Large intestine (tissue), 3 donors: ENCODE results near the gene EMC1. TPM values are rescaled to one million over a fixed set of nuclear protein-coding genes. Genes with fewer than 3 reads are reported as not detected.
"Not testable (repeated sequence)": the region's sequence is repeated elsewhere in the genome, so short reads cannot be mapped to it uniquely, and the experiment has no call there.

Experiments
- DNase-seq, 2 donors: peaks; one replicate each; pipeline versions ENCODE4 v3.0.0 to v3.0.0-alpha.2; 2013
- H3K27ac ChIP-seq: one replicate; pipeline ENCODE4 v1.5.1; 2013; ENCODE audit warnings: low read length
- H3K27me3 ChIP-seq: 2 replicates; pipeline ENCODE4 v1.6.1; 2013; ENCODE audit warnings: low read length; ENCODE audit not compliant: control insufficient read depth, insufficient read depth
- H3K36me3 ChIP-seq: 2 replicates; pipeline ENCODE4 v1.6.1; 2013; ENCODE audit warnings: low read length; ENCODE audit not compliant: control insufficient read depth, insufficient read depth
- H3K4me1 ChIP-seq: one replicate; pipeline ENCODE4 v1.6.1; 2013; ENCODE audit warnings: low read length; ENCODE audit not compliant: control insufficient read depth, insufficient read depth
- H3K4me3 ChIP-seq: one replicate; pipeline ENCODE4 v1.5.1; 2013; ENCODE audit warnings: low read length
- H3K9me3 ChIP-seq: one replicate; pipeline ENCODE4 v1.6.1; 2013; ENCODE audit warnings: mild to moderate bottlenecking, low read depth, low read length, moderate library complexity; ENCODE audit not compliant: control insufficient read depth
- WGBS: methylation state at CpG from one replicate; pipeline ENCODE4 v1.1.5; 2013; ENCODE audit warnings: low lambda C conversion rate; ENCODE audit not compliant: insufficient coverage; 5-methylcytosine and 5-hydroxymethylcytosine counted together
- polyA plus RNA-seq: library from polyadenylated mRNA; unstranded; fragments of 120-200 nt; gene quantifications from one replicate; pipeline ENCODE4 v1.2.1, GENCODE V29; 2013

EMC1 gene
- polyA plus RNA-seq, 1 donor: 33.8 TPM

GRCh38 chr1:19216585-19216984, 34.7 kb downstream of the EMC1 start:
- not testable (repeated sequence) for H3K4me3 ChIP-seq, H3K9me3 ChIP-seq, DNase-seq, H3K27ac ChIP-seq, H3K27me3 ChIP-seq, H3K4me1 ChIP-seq
- no CpG with 5 or more reads among the region's 4 CpGs for WGBS
- H3K36me3 ChIP-seq: peaks cover 51% of the 10 kb centered on the region

GRCh38 chr1:19213580-19213979, 37.7 kb downstream of the EMC1 start:
- no peak for DNase-seq
- Histone ChIP-seq H3K9me3 (no peaks in the 10 kb centered on the region), H3K36me3 (peaks cover 22% of the 10 kb centered on the region), H3K27ac (no peak overlapping the region), H3K27me3 (no peaks in the 10 kb centered on the region), H3K4me1 (peaks cover 12% of the 10 kb centered on the region), H3K4me3 (no peak overlapping the region)
- no CpG with 5 or more reads among the region's 1 CpG for WGBS

DNA sequence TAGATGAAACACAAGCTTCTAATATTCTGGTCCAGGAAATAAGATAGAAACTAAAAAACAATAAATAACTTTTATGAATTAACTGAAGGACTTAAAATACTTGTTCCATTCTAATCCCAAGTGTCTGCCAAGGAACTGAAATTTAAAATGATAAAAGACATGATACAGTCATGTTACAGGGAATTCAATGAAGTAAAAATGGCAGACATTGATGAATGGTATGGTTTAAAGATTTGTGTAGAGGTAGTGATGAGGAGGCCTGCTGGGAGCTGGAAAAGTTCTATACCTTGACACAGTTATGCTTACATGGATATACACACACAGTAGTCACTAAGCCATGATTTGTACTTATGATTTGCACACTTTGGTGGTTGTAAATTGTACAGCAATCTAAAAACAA, 39.2 kb downstream of the EMC1 start:
- Histone ChIP-seq H3K27ac (no peak overlapping the region), H3K4me1 (peaks cover 12% of the 10 kb centered on the region), H3K36me3 (peaks cover 14% of the 10 kb centered on the region), H3K9me3 (no peaks in the 10 kb centered on the region), H3K4me3 (no peak overlapping the region), H3K27me3 (no peaks in the 10 kb centered on the region)
- DNase-seq: no peak

- Histone ChIP-seq H3K4me1 (peaks cover 14% of the 10 kb centered on the region), H3K27ac (peak overlapping the region; percentile 89), H3K36me3 (peaks cover 8% of the 10 kb centered on the region), H3K27me3 (no peaks in the 10 kb centered on the region), H3K9me3 (no peaks in the 10 kb centered on the region), H3K4me3 (peak overlapping the region; percentile 99)
- 25% methylated on average over 4 of the region's 12 CpGs for WGBS
- DNase-seq: no peak
Measured at GRCh38 chr1:19210772-19211549, 40.4 kb downstream of the EMC1 start.

DNA sequence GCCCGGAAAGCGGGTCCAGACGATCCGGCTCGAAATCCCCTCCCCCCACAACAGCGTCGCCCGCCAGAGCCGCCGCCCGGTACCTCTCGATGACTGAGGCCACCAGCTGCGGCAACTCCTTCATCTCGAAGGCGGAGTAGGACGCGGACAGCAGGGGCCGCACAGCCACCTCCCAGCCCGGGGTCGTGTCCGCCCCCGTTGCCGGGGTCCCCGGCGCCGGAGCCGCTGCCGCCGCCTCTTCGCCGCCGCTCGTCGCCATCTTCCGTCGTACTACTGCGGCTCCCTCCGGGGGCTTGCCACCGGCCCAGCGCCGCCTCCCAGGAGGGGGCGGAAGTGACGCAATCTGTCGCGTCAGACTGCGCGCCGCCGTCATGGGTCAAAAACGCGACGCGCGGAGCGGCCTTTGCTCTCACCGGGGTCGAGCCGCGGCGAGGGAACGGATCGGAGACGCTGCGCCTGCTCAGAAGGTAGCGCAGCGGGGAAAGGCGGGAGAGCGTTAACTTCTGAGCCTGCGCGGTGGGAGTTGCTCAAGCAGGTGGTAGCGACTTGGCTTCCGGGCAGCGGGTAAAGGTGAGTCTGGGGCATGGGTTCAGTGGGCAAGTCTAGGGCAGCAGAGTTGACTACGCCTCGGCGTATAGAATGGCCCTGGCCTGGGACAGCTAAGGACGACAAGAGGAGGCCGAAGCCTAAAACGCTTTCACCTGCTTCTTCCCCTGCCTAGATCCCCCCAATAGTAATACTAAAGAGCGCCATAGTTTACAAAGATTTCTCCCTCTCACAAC, 41.1 kb downstream of the EMC1 start, which contains the start of gene UBR4:
TSS of gene UBR4 (minus strand) at position 277 of the 782 bp plus-strand sequence. CDS start at position 259, 18 bp downstream.
- Histone ChIP-seq H3K36me3 (peaks cover 6% of the 10 kb centered on the region), H3K27me3 (no peaks in the 10 kb centered on the region), H3K27ac (peak within 1 kb of the TSS; percentile 89), H3K9me3 (no peaks in the 10 kb centered on the region), H3K4me1 (peaks cover 17% of the 10 kb centered on the region), H3K4me3 (peak within 1 kb of the TSS; percentile 99)
- no CpG with 5 or more reads among the region's 80 CpGs for WGBS
- DNase-seq: peak; percentile 98 to 99

DNA sequence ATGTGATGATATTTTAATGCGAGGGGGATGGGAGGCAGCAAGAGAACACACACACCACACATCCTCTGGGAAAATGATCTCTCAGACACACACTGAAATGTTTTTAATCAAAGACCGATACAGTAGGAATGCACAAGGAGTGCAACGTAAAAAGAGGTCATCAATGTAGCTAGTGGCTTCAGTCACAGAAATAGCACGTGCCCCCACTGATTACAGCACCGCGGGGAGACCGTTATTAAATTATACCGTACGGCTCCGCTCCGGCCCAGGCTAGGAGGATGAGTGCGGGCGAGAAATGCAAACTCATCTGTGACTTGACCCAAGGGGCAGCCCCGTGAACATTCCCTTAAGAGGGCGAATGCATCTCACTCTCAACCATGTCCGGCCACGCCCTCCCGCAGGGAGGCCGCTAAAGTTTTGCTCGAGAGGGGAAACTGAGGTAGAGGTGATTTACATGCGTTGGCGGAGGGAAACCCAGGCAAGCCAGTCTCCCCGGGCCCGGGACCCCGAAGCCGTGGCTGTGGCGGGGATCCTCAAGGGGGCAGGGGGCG, 41.8 kb downstream of the EMC1 start:
- Histone ChIP-seq H3K36me3 (peaks cover 6% of the 10 kb centered on the region), H3K4me1 (peaks cover 17% of the 10 kb centered on the region), H3K27me3 (no peaks in the 10 kb centered on the region), H3K27ac (peak overlapping the region; percentile 89), H3K4me3 (peak overlapping the region; percentile 99), H3K9me3 (no peaks in the 10 kb centered on the region)
- DNase-seq: peak; percentile 29 to 65
- no CpG with 5 or more reads among the region's 28 CpGs for WGBS

DNA sequence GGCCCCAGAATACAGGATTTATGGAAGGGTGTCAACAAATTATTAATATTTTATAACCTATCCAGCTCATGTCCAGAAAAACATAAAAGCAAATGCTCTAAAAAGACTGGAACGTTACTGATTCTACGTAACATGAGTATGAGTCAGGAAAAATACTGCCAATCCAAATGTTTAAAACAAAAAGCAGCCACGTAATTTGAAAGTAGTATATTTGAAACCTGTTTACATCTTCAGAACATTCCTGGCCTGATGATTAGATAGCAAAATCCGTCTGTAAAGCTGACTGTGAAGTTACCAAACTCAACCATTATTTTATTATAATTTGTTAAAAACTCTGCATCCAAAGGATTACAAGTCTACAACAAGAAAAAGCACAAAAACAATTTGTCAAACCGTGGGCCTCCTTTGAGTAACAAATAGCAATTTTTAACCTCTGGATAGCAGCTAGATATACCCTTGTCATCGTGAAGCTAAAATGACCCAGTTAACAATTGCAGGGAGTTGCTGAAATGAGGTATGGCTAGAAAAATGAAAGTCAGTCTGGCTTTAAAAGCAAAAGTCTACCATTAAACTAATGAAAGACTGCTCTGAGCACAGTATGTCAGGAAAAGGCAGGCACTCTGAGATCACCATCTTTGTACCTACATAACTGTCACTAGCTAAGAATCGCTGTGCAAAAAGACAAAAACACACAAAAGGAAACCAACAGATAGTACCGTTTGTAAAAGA, 42.5 kb downstream of the EMC1 start:
- 37% methylated on average over 4 of the region's 8 CpGs for WGBS
- Histone ChIP-seq H3K36me3 (peaks cover 2% of the 10 kb centered on the region), H3K4me1 (peaks cover 17% of the 10 kb centered on the region), H3K4me3 (peak overlapping the region; percentile 99), H3K9me3 (no peaks in the 10 kb centered on the region), H3K27me3 (no peaks in the 10 kb centered on the region), H3K27ac (peak overlapping the region; percentile 89)
- DNase-seq: no peak

DNA sequence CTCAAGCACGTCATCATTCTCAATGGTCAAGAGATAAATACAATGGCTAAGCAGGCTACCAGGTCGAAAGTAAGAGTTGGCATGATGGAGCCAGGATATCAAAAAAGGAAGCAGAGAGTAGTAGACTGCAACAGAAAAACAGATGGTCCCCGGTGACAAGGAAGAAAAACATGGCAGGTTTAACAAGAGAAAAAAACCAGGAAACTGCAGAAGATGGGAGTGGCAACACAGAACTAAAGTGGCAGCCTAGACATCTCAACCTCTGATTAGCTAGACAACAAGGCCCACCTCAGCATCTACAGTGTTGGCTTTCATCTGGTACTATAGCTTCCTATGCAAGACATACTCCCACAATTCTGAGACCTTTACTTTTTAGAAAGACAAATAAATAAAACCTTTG, 44.4 kb downstream of the EMC1 start:
- 89% methylated on average over 3 of the region's 3 CpGs for WGBS
- no peak for DNase-seq
- Histone ChIP-seq H3K36me3 (no peaks in the 10 kb centered on the region), H3K27me3 (no peaks in the 10 kb centered on the region), H3K9me3 (no peaks in the 10 kb centered on the region), H3K4me1 (peaks cover 25% of the 10 kb centered on the region), H3K4me3 (no peak overlapping the region), H3K27ac (no peak overlapping the region)

- Histone ChIP-seq H3K27me3 (no peaks in the 10 kb centered on the region), H3K4me1 (peaks cover 22% of the 10 kb centered on the region), H3K9me3 (no peaks in the 10 kb centered on the region), H3K27ac (no peak overlapping the region), H3K4me3 (no peak overlapping the region), H3K36me3 (peaks cover under 1% of the 10 kb centered on the region)
- no peak for DNase-seq
- WGBS: no CpG with 5 or more reads among the region's 5 CpGs
Measured at GRCh38 chr1:19205845-19206244, 45.5 kb downstream of the EMC1 start.

DNA sequence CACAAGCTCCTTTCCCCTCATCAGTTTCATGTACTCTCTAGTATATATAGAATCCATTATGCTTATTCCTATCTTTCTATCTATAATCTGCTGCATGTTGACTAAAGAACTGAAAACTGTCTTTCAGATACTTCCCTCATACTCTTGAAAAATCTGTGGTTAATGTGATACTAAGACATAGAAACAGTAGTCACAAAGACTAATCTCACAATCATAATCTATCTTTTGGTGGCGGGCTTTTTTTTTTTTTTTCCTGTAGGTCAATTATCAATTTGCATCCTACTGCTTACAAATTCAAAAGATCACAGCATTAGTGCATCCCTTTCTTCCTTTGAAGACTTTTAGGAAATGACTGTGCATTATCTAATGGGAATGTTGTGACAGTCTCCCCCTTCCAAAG, 45.9 kb downstream of the EMC1 start:
- Histone ChIP-seq H3K9me3 (no peaks in the 10 kb centered on the region), H3K4me3 (no peak overlapping the region), H3K27me3 (no peaks in the 10 kb centered on the region), H3K27ac (no peak overlapping the region), H3K36me3 (peaks cover 4% of the 10 kb centered on the region), H3K4me1 (peaks cover 22% of the 10 kb centered on the region)
- no peak for DNase-seq
- no CpG with 5 or more reads among the region's 1 CpG for WGBS
